Neutrophil (primary cell): ENCODE measurements around the gene ACHE.

Experiments used
- H3K27ac ChIP-seq: fragments of 200-600 bp; sonication (generic); 2 replicates; pipeline ENCODE4 v1.5.1; 2016; ENCODE audit warnings: mild to moderate bottlenecking, moderate library complexity
- H3K27me3 ChIP-seq: fragments of 200-600 bp; sonication (generic); 2 replicates; pipeline ENCODE4 v1.6.0; 2016; ENCODE audit warnings: mild to moderate bottlenecking
- H3K36me3 ChIP-seq: fragments of 200-600 bp; sonication (generic); 2 replicates; pipeline ENCODE4 v1.5.1; 2017
- H3K4me1 ChIP-seq, 2 experiments: fragments of 200-600 bp in 1 of 2; sonication (generic) in 1 of 2; 1 replicate in 1 of 2; 2 replicates in 1 of 2; pipeline versions ENCODE4 v1.5.1 to v1.6.1; 2013 to 2016; ENCODE audit warnings: low read depth in 1 of 2, low read length in 1 of 2, mild to moderate bottlenecking in 1 of 2, moderate library complexity in 1 of 2; ENCODE audit not compliant: control insufficient read depth in 1 of 2, insufficient read depth in 1 of 2
- H3K4me3 ChIP-seq, 2 experiments: fragments of 200-600 bp in 1 of 2; sonication (generic) in 1 of 2; 1 replicate in 1 of 2; 2 replicates in 1 of 2; pipeline ENCODE4 v1.5.1; 2013 to 2016; ENCODE audit warnings: low read depth in 1 of 2, low read length in 1 of 2, mild to moderate bottlenecking in 1 of 2, moderate library complexity in 1 of 2
- H3K9me3 ChIP-seq: fragments of 200-600 bp; sonication (generic); 2 replicates; pipeline ENCODE4 v1.5.1; 2016
- TF ChIP-seq, protein P1 (sequence below): fragments of 200-600 bp; sonication (generic); IDR thresholded peaks from 2 replicates; pipeline ENCODE4 v1.5.1; 2016; ENCODE audit warnings: antibody characterized with exemption

The ACHE gene

DNA sequence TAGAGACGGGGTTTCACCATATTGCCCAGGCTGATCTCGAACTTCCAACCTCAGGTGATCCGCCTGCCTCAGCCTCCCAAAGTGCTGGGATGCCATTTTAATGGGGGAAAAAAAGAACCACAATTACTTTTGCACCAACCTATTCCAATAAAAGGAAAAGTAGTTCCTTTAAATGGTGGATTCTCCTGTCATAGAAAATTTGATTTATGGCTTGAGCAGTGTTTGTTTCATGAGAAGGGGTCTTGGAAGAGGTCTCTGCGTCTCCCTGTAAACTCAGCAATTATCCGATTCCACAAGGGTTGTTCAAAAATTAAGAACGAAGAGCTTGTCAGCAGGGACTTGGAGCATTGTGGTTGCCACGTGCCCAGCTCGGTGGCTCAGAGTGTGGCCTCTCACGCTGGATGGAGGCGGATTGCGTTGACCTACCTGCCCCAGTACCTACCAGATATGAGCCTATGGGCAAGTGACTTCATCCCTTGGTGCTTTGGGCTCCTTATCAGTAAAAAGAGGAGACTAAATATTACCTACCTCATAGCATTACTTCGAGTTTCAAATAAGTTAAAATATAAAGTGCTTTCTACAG is 31.3 kb downstream of the ACHE start:
- TF ChIP-seq, protein P1, sequence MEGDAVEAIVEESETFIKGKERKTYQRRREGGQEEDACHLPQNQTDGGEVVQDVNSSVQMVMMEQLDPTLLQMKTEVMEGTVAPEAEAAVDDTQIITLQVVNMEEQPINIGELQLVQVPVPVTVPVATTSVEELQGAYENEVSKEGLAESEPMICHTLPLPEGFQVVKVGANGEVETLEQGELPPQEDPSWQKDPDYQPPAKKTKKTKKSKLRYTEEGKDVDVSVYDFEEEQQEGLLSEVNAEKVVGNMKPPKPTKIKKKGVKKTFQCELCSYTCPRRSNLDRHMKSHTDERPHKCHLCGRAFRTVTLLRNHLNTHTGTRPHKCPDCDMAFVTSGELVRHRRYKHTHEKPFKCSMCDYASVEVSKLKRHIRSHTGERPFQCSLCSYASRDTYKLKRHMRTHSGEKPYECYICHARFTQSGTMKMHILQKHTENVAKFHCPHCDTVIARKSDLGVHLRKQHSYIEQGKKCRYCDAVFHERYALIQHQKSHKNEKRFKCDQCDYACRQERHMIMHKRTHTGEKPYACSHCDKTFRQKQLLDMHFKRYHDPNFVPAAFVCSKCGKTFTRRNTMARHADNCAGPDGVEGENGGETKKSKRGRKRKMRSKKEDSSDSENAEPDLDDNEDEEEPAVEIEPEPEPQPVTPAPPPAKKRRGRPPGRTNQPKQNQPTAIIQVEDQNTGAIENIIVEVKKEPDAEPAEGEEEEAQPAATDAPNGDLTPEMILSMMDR: no peak
- no peaks in the 10 kb centered on the region for H3K27me3 ChIP-seq
- no peak overlapping the region for H3K4me3 ChIP-seq
- H3K4me1 ChIP-seq: peaks cover 28 to 38% of the 10 kb centered on the region in 2 experiments
- no peaks in the 10 kb centered on the region for H3K9me3 ChIP-seq
- H3K27ac ChIP-seq: no peak overlapping the region
- H3K36me3 ChIP-seq: peaks cover 73% of the 10 kb centered on the region

DNA sequence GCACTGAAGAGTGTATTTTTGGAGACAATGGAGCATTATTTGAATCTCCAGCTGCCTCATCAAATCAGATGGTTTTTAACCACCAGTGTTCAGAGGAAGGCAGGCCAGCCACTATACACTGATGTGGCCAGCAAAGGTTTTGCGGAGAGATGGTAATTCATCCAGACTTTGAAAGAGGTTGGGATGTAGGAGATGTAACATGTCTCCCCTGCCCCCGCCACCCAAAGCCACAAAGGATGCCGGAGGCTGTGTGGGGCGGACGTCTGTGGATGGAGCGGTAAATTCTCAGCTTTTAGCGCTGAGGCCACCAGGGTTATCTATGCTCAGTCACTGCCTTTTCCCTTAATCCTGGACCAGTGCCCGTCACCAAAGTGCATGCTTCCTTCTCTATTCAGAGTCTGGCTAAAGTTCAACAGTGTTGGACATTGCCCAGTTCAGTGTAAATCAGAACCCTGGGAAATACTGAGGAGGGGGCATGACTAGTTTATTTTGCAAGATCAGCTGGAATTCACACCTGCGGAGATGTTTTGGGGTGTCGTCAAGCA is 32.2 kb downstream of the ACHE start:
- H3K4me1 ChIP-seq: peaks cover 21 to 34% of the 10 kb centered on the region in 2 experiments
- H3K4me3 ChIP-seq: no peak overlapping the region
- H3K27ac ChIP-seq: no peak overlapping the region
- no peaks in the 10 kb centered on the region for H3K9me3 ChIP-seq
- H3K36me3 ChIP-seq: peaks cover 82% of the 10 kb centered on the region
- no peaks in the 10 kb centered on the region for H3K27me3 ChIP-seq
- TF ChIP-seq, protein P1: no peak

DNA sequence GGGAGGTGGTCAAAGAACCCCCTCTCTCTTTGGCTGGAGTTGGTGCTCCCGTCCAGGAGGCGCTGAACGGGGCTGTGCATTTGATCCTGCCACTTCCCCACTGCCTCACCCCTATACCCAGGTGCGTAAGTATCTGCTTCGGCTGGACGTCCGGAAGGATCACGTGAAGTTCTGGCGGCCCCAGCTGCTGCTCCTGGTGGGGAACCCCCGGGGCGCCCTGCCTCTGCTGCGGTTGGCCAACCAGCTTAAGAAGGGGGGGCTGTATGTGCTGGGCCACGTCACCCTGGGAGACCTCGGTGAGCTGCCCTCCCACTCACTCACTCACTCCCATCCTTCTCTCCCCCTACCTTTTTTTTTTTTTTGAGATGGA is 34.1 kb downstream of the ACHE start:
- Histone ChIP-seq H3K4me1 (peaks cover 2 to 15% of the 10 kb centered on the region in 2 experiments), H3K9me3 (no peaks in the 10 kb centered on the region), H3K27ac (no peak overlapping the region), H3K27me3 (no peaks in the 10 kb centered on the region), H3K36me3 (peaks cover 100% of the 10 kb centered on the region), H3K4me3 (no peak overlapping the region)
- TF ChIP-seq, protein P1: no peak

DNA sequence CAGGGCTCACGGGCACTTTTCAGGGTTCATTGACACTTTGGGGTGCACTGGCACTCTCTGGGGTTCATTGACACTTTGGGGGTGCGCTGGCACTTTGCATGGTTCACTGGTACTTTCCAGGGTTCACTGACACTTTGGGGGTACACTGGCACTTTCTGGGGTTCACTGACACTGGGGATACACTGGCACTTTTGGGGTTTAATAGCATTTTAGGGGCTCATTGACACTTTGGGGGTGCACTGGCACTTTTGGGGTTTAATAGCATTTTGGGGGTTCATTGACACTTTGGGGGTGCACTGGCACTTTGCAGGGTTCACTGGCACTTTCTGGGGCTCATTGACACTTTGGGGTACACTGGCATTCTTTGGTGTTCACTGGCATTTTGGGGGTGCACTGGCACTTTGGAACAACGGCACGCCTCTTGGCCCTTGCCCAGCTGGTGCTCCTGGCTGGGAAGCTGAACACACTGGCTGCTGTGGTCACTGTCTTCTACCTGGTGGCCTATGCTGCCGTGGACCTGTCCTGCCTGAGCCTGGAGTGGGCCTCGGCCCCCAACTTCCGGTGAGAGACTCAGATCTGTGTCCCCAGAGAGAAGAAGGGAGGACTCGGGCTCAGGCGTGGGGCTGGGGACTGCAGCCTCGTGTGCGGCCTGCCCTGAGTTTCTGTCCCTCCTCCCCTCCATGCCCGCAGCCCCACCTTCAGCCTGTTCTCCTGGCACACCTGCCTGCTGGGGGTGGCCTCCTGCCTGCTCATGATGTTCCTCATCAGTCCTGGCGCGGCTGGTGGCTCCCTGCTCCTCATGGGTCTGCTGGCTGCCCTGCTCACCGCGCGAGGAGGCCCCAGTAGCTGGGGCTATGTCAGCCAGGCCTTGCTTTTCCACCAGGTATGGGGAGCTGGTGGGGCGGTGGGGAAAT is 34.7 kb downstream of the ACHE start:
- Histone ChIP-seq H3K9me3 (no peaks in the 10 kb centered on the region), H3K36me3 (peaks cover 100% of the 10 kb centered on the region), H3K4me1 (peaks cover 0 to 9% of the 10 kb centered on the region in 2 experiments), H3K27ac (no peak overlapping the region), H3K27me3 (no peaks in the 10 kb centered on the region), H3K4me3 (no peak overlapping the region)
- TF ChIP-seq, protein P1: no peak

DNA sequence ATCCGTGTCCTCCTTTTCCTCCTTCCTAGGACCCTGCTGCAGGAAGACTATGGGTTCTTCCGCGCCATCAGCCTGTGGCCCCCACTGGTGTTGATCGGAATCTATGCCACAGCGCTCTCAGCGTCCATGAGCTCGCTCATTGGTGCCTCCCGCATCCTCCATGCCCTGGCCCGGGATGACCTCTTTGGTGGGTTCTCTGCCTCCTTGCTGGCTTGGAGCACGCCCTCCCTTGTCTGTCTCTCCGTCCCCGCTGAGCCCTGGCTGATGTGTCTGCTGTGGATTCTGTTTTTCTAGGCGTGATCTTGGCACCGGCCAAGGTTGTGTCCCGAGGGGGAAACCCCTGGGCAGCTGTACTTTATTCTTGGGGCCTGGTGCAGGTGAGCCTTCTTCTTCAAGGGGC is 35.8 kb downstream of the ACHE start:
- Histone ChIP-seq H3K27me3 (no peaks in the 10 kb centered on the region), H3K36me3 (peaks cover 100% of the 10 kb centered on the region), H3K4me3 (no peak overlapping the region), H3K9me3 (no peaks in the 10 kb centered on the region), H3K27ac (no peak overlapping the region), H3K4me1 (peaks cover 0 to 1% of the 10 kb centered on the region in 2 experiments)
- TF ChIP-seq, protein P1: no peak
